G401 (cell line): ENCODE measurements around the gene HILPDA. TPM values are rescaled to one million over a fixed set of nuclear protein-coding genes. Genes with fewer than 3 reads are reported as not detected.
"Not testable (repeated sequence)": the region's sequence is repeated elsewhere in the genome, so short reads cannot be mapped to it uniquely, and the experiment has no call there.

Experiments used
- DNase-seq: peaks from one replicate; pipeline ENCODE4 v3.0.0-alpha.2; 2015; ENCODE audit warnings: low spot score
- in situ Hi-C: cut with HindIII; loops from 2 replicates; pipeline ENCODE4 v1.10.0; 2016; ENCODE audit warnings: low sequenced_read_pairs, mixed read lengths
- total RNA-seq: library from RNA; depleted of rRNA; stranded (reverse); fragments of >200 nt; shearing (Covaris generic); gene quantifications from 2 replicates; pipeline ENCODE4 v1.2.3, GENCODE V29; 2014

HILPDA gene
- total RNA-seq, 1 experiment from 2014 or later = 9.0 TPM

DNA sequence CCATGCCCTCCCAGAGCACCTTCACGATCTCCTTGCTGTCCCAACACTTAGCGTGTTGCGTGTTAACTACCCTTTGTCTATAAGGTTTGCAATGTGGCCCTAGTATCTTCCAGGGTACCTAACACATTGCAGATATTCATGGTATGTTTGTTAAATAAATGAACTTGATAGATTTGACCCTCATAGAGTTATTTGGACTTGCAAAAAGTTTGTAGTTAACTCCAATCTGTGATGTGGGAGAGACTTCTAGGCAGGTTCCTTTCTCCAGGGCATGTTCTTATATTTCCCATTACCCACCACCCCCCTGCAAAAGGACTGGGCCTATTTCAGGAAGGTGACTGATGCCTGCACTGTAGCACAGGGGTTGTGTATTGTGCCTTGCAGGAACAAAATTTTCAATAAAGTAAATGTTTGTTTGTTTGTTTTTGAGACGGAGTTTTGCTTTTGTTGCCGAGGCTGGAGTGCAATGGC is 612 bp downstream of the HILPDA start:
- DNase-seq = no peak
- in situ Hi-C loops = no loop called here

DNA sequence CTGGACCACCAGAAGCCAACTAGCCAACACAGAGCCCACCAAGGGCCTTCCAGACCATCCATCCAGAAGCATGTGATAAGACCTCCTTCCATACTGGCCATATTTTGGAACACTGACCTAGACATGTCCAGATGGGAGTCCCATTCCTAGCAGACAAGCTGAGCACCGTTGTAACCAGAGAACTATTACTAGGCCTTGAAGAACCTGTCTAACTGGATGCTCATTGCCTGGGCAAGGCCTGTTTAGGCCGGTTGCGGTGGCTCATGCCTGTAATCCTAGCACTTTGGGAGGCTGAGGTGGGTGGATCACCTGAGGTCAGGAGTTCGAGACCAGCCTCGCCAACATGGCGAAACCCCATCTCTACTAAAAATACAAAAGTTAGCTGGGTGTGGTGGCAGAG is 1.7 kb downstream of the HILPDA start:
- in situ Hi-C loops, DNase-seq: not testable (repeated sequence)

DNA sequence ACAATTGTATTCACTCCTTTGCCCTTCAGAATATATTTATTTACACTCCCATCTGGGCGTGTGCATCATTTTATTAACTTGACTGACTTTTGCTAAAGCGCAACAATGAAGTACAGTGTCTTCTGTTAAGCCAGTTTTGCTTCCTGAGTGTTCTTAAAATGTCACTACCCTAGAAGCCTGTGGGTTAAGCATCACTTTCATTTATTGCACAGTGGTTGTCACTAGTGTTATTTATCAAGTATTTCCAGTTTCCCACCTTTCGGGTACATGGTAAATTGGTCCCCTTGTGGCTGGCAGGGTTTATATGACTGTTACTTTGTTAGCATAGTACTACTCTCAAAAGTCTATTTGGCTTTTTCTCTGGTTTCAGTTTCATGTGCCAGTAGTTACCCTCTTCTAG is 3.3 kb downstream of the HILPDA start:
- in situ Hi-C loops = no loop called here

DNA sequence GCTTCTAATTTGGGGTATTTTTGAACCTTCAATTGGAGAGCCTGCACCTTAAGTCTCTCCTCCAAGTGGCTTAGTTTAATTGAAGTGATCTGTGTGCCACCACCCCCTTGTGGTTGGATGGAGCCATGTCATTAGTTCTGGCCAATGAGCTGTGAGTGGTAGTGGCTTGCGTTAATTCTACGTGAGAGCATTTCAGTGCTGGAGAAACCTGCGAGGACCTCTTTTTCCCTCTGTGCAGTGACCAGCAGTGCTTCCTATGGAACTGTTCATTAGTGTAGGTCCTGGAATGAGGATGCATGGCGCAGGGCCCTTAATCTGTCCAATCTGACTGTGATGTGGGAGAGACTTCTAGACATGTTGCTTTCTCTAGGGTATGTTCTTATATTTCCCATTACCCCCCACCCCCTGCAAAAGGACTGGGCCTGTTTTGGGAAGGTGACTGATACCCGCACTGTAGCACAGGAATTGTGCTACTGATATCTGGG is 3.8 kb downstream of the HILPDA start:
- in situ Hi-C loops = no loop called here

More for the DNA sequence above, 3.3 kb downstream of the HILPDA start:
- DNase-seq = no peak

DNA sequence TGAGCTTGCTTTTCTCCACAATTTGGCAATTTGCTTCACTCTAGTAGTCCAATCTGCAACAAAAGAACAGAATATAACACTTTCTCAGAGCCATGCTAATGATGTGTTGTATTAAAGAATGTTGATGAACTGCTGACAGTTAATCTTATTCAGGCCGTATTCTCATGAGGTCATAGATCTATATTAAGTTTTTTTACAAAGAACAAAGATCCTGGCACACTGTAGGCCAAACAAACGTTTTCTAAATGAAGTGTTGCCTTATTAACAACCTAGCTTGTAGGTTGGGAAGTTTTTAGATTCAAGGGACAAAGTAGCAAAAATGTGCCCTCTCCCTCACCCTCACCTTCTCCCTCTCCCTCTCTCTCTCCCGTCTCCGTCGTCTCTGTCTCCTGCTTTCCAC is 6.8 kb downstream of the HILPDA start:
- DNase-seq = no peak
- in situ Hi-C loops = no loop called here

More for the DNA sequence above, 3.8 kb downstream of the HILPDA start:
- DNase-seq = peak; percentile 79

DNA sequence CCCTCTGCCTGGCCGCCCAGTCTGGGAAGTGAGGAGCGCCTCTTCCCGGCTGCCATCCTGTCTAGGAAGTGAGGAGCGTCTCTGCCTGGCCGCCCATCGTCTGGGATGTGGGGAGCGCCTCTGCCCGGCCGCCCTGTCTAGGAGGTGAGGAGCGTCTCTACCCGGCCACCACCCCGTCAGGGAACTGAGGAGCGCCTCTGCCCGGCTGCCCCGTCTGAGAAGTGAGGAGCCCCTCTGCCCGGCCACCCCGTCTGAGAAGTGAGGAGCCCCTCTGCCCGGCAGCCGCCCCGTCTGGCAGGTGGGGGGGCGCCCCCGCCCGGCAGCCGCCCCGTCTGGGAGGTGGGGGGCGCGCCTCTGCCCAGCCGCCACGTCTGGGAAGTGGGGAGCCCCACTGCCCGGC is 7.7 kb downstream of the HILPDA start:
- in situ Hi-C loops, DNase-seq: not testable (repeated sequence)

DNA sequence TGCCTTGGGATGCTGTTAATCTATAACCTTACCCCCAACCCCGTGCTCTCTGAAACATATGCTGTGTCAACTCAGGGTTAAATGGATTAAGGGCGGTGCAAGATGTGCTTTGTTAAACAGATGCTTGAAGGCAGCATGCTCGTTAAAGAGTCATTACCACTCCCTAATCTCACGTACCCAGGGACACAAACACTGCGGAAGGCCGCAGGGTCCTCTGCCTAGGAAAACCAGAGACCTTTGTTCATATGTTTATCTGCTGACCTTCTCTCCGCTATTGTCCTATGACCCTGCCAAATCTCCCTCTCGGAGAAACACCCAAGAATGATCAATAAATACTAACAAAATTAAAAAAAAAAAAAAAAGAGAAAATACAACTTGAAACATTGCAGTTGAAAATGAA is 8.3 kb downstream of the HILPDA start:
- DNase-seq, in situ Hi-C loops: not testable (repeated sequence)

DNA sequence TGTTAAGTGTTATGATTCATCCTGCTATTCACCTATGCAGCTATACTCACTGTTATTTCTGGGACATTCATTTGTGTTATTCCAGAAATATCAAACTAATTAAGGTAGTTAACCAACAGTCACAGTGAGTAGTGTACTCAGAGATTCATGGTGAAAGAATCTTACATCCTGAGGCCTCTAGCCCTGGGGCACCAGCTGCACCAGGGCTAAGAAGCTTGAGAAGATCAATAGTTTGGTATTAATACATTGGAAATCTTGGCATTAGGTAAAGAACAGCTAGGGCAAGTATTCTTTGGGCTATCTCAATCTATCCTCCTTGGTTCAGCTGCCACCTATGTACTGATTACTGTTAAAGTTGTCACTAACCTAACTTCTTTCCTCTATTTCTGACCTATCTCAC is 11.2 kb downstream of the HILPDA start:
- DNase-seq, in situ Hi-C loops: not testable (repeated sequence)

DNA sequence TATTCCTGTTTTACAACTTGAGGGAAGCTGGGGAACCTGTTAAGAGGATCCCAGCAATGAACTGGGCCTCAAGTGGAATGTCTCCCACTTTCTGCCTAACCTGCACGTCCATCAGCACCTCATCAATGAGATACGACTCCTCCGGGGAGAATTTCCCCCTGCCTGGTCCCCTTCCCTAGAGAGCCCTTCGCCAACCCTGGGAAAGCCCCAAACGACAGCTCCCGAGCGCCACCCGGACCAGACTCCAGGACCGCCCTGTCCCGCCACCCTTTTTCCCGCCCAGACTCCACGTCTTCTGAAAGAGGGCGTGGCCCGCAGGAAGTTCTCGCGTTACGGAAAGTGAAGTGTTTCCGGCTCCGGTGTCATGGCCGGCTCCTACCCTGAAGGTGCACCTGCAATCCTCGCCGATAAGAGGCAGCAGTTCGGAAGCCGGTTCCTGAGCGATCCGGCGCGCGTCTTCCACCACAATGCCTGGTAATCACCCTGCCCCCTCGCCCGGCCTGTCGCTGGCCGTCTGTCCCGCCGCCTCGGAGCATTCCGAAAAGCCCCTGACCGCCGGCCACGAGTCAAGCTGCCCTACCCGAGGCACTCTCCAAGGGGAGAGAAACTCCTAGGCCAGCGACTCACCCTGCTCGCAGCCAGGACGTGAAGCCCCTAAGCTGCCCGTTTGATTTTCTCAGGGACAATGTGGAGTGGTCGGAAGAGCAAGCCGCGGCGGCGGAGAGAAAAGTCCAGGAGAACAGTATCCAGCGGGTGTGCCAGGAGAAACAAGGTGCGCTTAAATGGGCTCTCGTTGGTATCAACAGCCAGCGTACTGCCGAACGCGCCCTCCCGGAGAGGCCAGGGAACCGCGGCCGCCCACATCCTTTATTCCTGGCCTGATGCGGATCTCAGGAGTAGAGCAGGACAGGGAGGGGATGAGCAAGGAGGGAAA is 21.0 kb downstream of the HILPDA start, which contains the start of gene METTL2B:
Gene METTL2B, plus strand, starts transcription at position 347 of the 934 bp plus-strand sequence. Its CDS starts 18 bp downstream, at position 365.
- in situ Hi-C loops = not testable (repeated sequence)

DNA sequence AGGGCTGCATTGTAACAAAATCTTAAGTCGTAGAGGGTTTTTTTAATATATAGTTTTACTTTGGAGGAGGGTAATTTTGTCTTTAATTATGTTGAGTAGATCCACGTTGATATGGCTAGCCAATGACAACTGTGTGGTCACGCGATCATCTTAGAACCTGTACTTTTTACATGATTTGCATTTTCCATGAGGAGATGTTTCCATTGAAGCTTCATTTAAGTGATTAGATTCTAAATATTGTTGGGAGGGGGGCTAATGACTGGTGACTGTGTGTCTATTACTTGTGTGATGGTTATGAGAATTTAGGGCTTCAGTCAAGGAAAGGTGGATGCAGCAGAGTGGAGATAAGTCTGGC is 21.6 kb downstream of the HILPDA start:
- in situ Hi-C loops, DNase-seq: not testable (repeated sequence)

More for the DNA sequence above, 21.0 kb downstream of the HILPDA start, which contains the start of gene METTL2B:
- DNase-seq = peak; percentile 95

DNA sequence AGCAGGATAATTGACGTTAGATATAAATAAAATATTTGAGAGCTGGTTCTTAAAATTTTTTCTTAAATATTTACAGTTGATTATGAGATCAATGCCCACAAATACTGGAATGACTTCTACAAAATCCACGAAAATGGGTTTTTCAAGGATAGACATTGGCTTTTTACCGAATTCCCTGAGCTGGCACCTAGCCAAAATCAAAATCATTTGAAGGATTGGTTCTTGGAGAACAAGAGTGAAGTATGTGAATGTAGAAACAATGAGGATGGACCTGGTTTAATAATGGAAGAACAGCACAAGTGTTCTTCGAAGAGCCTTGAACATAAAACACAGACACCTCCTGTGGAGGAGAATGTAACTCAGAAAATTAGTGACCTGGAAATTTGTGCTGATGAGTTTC is 23.4 kb downstream of the HILPDA start:
- DNase-seq, in situ Hi-C loops: not testable (repeated sequence)

DNA sequence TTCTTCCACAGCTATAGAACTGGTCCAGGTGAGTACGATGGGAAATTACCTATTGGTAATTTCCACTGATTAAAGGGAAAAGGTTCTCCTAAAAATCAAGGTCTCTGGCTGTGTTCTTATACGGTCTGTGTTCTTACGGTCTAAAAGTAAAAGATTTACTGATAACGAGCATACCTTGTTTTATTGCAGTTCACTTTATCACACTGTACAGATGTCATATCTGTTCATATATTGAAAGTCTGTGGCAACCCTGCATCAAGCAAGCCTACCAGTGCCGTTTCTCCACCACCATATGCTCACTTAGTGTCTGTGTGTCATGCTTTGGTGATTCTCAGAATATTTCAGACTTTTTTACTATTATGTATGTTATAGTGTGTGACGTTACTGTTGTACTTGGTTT is 32.5 kb downstream of the HILPDA start:
- DNase-seq, in situ Hi-C loops: not testable (repeated sequence)

DNA sequence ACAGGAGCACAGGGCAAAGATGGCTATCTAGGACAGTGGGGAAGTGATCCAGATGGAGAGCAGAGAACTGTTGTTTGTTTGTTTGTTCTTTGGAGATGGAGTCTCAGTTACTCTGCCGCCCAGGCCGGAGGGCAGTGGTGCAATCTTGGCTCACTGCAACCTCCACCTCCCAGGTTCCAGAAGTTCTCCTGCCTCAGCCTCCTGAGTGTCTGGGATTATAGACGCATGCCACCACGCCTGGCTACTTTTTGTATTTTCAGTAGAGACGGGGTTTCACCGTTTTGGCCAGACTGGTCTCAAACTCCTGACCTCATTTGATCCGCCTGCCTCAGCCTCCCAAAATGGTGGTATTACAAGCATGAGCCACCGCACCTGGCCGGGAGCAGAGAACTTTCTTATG is 41.7 kb downstream of the HILPDA start:
- in situ Hi-C loops = no loop called here
- no peak for DNase-seq

DNA sequence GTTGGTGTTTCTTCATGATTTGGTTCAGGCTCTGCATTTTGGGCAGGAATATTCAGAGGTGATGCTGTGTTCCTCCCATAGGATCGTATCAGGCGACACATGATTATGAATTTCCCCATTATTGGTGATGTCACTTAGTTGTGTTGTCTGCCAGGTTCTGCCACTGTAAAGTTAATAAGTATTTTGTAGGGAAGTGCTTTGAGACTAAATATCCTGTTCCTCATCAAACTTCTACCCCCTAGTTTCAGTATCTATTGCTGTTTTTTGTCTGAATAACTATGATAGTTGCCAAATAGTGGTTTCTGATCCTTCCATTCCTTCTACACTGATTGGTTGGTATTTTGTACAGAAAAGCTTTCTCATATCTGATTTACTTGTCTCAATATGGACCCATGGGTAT is 49.7 kb downstream of the HILPDA start:
- DNase-seq, in situ Hi-C loops: not testable (repeated sequence)

DNA sequence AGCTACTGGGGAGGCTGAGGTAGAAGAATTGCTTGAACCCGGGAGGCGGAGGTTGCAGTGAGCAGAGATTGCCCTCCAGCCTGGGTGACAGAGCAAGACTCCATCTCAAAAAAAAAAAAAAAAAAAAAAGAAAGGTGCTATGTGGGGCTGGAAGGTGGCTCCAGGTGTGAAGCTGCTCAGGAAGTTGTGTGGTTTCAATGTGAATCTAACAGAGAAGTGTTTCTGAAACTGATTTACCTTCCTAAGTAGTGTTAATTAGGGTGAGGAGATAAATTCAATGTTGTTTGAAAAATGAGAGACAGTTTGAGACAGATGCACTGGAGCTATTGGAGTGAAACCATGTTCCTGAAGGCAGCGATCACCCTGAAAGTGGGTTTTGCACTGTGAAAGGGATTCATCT is 51.1 kb downstream of the HILPDA start:
- in situ Hi-C loops, DNase-seq: not testable (repeated sequence)

DNA sequence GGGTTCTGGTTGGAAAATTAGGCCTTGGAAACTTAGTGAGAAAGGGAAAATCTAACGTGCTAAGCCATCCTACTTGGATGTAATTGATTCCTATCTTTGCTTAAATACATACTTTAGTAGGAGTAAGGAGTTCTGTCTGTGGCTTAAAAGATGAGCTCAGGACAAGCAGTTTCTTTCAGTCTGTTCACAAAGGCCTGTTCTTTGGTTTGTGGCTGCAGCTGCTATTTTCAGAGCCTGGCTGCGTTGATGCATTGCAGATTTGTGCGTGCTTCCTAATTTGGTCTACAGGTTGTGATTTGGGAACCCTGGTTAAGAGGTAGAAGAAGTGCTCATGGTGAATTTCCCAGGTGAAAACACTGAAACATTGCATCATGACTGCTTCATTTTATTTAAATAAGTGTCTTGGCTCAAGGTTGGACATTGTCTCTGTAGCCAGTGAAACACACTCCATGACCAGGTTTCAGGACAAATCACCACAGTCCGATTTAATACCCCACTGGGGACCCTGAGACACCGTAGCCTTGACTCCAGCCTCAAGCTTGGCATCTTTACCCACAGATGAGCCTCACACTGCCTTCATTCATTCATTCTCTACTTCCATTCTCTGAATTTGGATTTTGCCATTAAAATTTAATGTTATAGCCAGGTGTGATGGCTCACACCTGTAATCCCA is 51.8 kb downstream of the HILPDA start:
- DNase-seq, in situ Hi-C loops: not testable (repeated sequence)
